AG04450 (cell line): Measurements from ENCODE around the gene GRAP. TPM values are rescaled to one million over a fixed set of nuclear protein-coding genes. Genes with fewer than 3 reads are reported as not detected.

ENCODE experiments used
- CTCF ChIA-PET: fragments of 300-600, 350-600 bp; formaldehyde crosslinking; extraction: SDS; loops from one replicate; lab custom pipeline; 2022; ENCODE audit warnings: antibody characterized with exemption, inconsistent platforms; lab: Charles Lee
- POLR2A ChIA-PET: fragments of 350-600 bp; formaldehyde crosslinking; extraction: SDS; loops from one replicate; lab custom pipeline; 2021; ENCODE audit warnings: antibody characterized with exemption, inconsistent platforms; lab: Yijun Ruan, JAX
- DNase-seq: peaks from one replicate; pipeline ENCODE4 v3.0.0-alpha.2; 2011; ENCODE audit warnings: low read depth, low spot score
- H3K27ac ChIP-seq: one replicate; pipeline ENCODE4 v1.5.1; 2012; ENCODE audit warnings: low read depth, low read length, control low read depth
- H3K27me3 ChIP-seq: one replicate; pipeline ENCODE4 v1.6.0; 2012; ENCODE audit warnings: low read length; ENCODE audit not compliant: control insufficient read depth, insufficient read depth
- H3K4me3 ChIP-seq: 2 replicates; pipeline ENCODE4 v1.5.1; 2011; ENCODE audit warnings: mild to moderate bottlenecking, low read depth, low read length, control low read depth
- H3K9me3 ChIP-seq: 2 replicates; pipeline ENCODE4 v1.5.1; 2012; ENCODE audit warnings: low read length; ENCODE audit not compliant: control insufficient read depth, insufficient read depth
- CTCF ChIP-seq: IDR thresholded peaks from 2 replicates; pipeline ENCODE4 v1.5.1; 2011; ENCODE audit warnings: low read depth, low read length, control low read depth, inconsistent platforms
- polyA plus RNA-seq: library from polyadenylated mRNA; depleted of rRNA; stranded (reverse); fragments of >200 nt; gene quantifications from 2 replicates; pipeline ENCODE4 v1.2.3, GENCODE V29; 2011

Gene GRAP
- polyA plus RNA-seq, 1 experiment, result 0.15 TPM

GRCh38 chr17:19006698-19007097 is 40.1 kb downstream of the GRAP start:
- Histone ChIP-seq H3K27ac (no peak overlapping the region), H3K4me3 (no peak overlapping the region), H3K9me3 (no peaks in the 10 kb centered on the region; the same call in 1 of the 2 replicates), H3K27me3 (no peaks in the 10 kb centered on the region)
- CTCF ChIA-PET, result no interaction called here
- POLR2A ChIA-PET, result no interaction called here
- TF ChIP-seq CTCF, result no peak
- DNase-seq, result no peak

- CTCF ChIA-PET, result no interaction called here
- H3K27ac ChIP-seq, result no peak overlapping the region
These were observed 40.8 kb downstream of the GRAP start for GRCh38 chr17:19005789-19006430.

GRCh38 chr17:19005137-19005773 is 41.5 kb downstream of the GRAP start:
- no peak for DNase-seq
- Histone ChIP-seq H3K27ac (peak overlapping the region; percentile 61), H3K9me3 (no peaks in the 10 kb centered on the region; the same call in 1 of the 2 replicates), H3K4me3 (peak overlapping the region; percentile 73), H3K27me3 (no peaks in the 10 kb centered on the region)
- ChIA-PET CTCF (interaction anchor here (0.6 kb wide), 1 partner anchor 44 kb away, joined by 3 read pairs; no protein-coding TSS in a partner anchor), POLR2A (no interaction called here)
- no peak for TF ChIP-seq CTCF

More at GRCh38 chr17:19005789-19006430, 40.8 kb downstream of the GRAP start:
- Histone ChIP-seq H3K4me3 (no peak overlapping the region), H3K9me3 (no peaks in the 10 kb centered on the region; the same call in 1 of the 2 replicates), H3K27me3 (no peaks in the 10 kb centered on the region)
- TF ChIP-seq CTCF, result no peak
- no peak for DNase-seq
- POLR2A ChIA-PET, result no interaction called here

- DNase-seq, result no peak
- ChIA-PET CTCF (interaction anchor here (0.6 kb wide), 1 partner anchor 43 kb away, joined by 3 read pairs; no protein-coding TSS in a partner anchor), POLR2A (no interaction called here)
- no peaks in the 10 kb centered on the region for H3K27me3 ChIP-seq
- H3K9me3 ChIP-seq, result no peaks in the 10 kb centered on the region; the same call in 1 of the 2 replicates
- peak within 1 kb of the TSS; percentile 77 for H3K27ac ChIP-seq
- TF ChIP-seq CTCF, result no peak
- peak within 1 kb of the TSS; percentile 73 for H3K4me3 ChIP-seq
These were observed 42.2 kb downstream of the GRAP start, which contains the start of gene FAM83G for GRCh38 chr17:19004421-19005136. Gene FAM83G (minus strand): TSS chr17:19004764. CDS start chr17:19004041, 723 bp downstream.
